Activated CD4-positive, CD25-positive, alpha-beta regulatory T cell (primary cell): ENCODE data around the gene FANCC.
"Not testable (repeated sequence)": the region's sequence is repeated elsewhere in the genome, so short reads cannot be mapped to it uniquely, and the experiment has no call there.

Experiments used
- DNase-seq, 4 experiments: peaks; one replicate each; lab custom pipeline; 2025; lab: John Stamatoyannopoulos, UW

The FANCC gene

GRCh38 chr9:95282332-95282731 is 35.2 kb downstream of the FANCC start:
- no peak for DNase-seq

- no peak for DNase-seq
Observed at GRCh38 chr9:95280745-95281144, 36.8 kb downstream of the FANCC start.

GRCh38 chr9:95277509-95277908 is 40.0 kb downstream of the FANCC start:
- DNase-seq, result no peak

GRCh38 chr9:95276395-95276954 is 41.0 kb downstream of the FANCC start:
- no peak for DNase-seq

- DNase-seq, result not testable (repeated sequence)
Observed at GRCh38 chr9:95274160-95274559, 43.3 kb downstream of the FANCC start.

- no peak for DNase-seq
Observed at GRCh38 chr9:95273369-95274022, 44.0 kb downstream of the FANCC start.

GRCh38 chr9:95272830-95273229 is 44.7 kb downstream of the FANCC start:
- no peak for DNase-seq

GRCh38 chr9:95270790-95271189 is 46.7 kb downstream of the FANCC start:
- no peak for DNase-seq

GRCh38 chr9:95269803-95270773 is 47.4 kb downstream of the FANCC start:
- DNase-seq, result not testable (repeated sequence)

GRCh38 chr9:95268681-95269080 is 48.8 kb downstream of the FANCC start:
- no peak for DNase-seq

- DNase-seq, result no peak
Observed at GRCh38 chr9:95266649-95267048, 50.9 kb downstream of the FANCC start.

GRCh38 chr9:95265960-95266359 is 51.5 kb downstream of the FANCC start:
- DNase-seq, result no peak

GRCh38 chr9:95264954-95265615 is 52.4 kb downstream of the FANCC start:
- DNase-seq, result no peak

GRCh38 chr9:95261890-95262289 is 55.6 kb downstream of the FANCC start:
- no peak for DNase-seq

GRCh38 chr9:95250462-95251221 is 66.9 kb downstream of the FANCC start:
- no peak for DNase-seq

GRCh38 chr9:95249986-95250385 is 67.5 kb downstream of the FANCC start:
- no peak for DNase-seq

GRCh38 chr9:95246547-95246946 is 71.0 kb downstream of the FANCC start:
- DNase-seq, result no peak

- DNase-seq, result no peak
Observed at GRCh38 chr9:95242613-95243012, 74.9 kb downstream of the FANCC start.

GRCh38 chr9:95239071-95239470 is 78.4 kb downstream of the FANCC start:
- no peak for DNase-seq

- no peak for DNase-seq
Observed at GRCh38 chr9:95237336-95237735, 80.2 kb downstream of the FANCC start.

GRCh38 chr9:95230046-95230445 is 87.5 kb downstream of the FANCC start:
- no peak for DNase-seq
